Measurements from ENCODE around the gene RSAD1.

DNA sequence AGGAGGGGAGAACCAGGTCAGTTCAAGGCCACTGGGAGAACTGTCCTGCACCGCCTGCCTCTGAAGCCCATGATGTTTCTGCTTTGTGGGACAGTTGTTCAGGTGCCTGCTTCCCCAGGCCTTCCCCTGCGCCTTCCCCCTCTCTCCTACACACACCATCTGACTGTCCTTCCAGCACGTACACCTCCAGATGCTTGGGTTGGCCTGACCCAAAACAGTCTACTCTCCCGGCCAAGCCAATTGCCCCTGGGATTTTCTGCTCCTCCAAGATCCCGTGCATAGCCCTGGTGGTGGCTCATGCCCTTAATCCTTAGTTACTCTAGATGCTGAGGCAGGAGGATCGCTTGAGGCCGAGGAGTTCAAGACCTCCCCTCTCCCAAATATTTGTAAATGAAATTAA lies 684 bp upstream of the RSAD1 start:
- TF ChIP-seq, protein P1, sequence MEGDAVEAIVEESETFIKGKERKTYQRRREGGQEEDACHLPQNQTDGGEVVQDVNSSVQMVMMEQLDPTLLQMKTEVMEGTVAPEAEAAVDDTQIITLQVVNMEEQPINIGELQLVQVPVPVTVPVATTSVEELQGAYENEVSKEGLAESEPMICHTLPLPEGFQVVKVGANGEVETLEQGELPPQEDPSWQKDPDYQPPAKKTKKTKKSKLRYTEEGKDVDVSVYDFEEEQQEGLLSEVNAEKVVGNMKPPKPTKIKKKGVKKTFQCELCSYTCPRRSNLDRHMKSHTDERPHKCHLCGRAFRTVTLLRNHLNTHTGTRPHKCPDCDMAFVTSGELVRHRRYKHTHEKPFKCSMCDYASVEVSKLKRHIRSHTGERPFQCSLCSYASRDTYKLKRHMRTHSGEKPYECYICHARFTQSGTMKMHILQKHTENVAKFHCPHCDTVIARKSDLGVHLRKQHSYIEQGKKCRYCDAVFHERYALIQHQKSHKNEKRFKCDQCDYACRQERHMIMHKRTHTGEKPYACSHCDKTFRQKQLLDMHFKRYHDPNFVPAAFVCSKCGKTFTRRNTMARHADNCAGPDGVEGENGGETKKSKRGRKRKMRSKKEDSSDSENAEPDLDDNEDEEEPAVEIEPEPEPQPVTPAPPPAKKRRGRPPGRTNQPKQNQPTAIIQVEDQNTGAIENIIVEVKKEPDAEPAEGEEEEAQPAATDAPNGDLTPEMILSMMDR (IDR thresholded peaks at IDR 0.05): no peak
- TF ChIP-seq EZH2phosphoT487 (IDR thresholded peaks at IDR 0.05) (no peak), EZH2 (IDR thresholded peaks at IDR 0.05) (no peak)

Data from neural progenitor cell (in vitro differentiated cells).